Measurements from ENCODE around the gene DEPDC7. TPM values are rescaled to one million over a fixed set of nuclear protein-coding genes. Genes with fewer than 3 reads are reported as not detected.

The DEPDC7 gene
- total and polyA plus RNA-seq, 2 of the 4 experiments (the other 2 are of a cell fraction): 7.4 to 9.7 TPM

DNA sequence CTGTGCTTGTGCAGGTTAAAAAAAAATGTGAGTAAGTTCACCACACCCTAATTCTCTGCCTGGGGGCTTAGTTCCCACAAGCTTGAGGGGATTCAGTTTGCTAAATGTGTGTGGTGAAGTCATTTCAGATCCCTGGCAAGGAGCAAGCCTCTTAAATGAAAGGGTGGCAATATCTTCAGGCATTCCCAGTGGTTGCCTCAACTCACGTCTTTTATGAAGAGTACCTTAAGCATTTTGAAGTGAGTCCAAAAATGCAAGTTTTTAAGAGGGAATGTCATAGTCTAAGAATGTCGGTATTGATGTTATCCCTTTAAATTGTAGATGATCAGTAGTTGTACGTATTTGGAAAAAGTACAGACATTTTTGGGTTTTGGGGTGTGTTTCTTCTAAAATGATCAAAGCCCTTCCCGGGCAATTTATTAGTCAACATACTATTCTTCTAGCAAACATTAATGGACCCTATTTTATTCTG, 28.6 kb downstream of the DEPDC7 start:
- no CpG with 5 or more reads among the region's 4 CpGs for WGBS, 2 experiments (ENCODE audit: extremely low coverage in 2 of 2, insufficient read length in 1 of 2)
- H2BK15ac ChIP-seq (ENCODE audit: low read depth, low read length): no peak overlapping the region
- no peak overlapping the region for H3K9ac ChIP-seq (ENCODE audit: low read depth, low read length)
- H3K18ac ChIP-seq (ENCODE audit: low read depth, low read length): no peak overlapping the region
- no peak overlapping the region for H3K23ac ChIP-seq (ENCODE audit: low read depth, low read length)
- H2AK9ac ChIP-seq (replicated peaks; ENCODE audit: low read depth, low read length, poor library complexity): no peak overlapping the region
- no TSS peak for BruUV-seq (replicated peaks)
- peaks cover 12% of the 10 kb centered on the region for H3K36me3 ChIP-seq (ENCODE audit: control insufficient read depth, insufficient read depth, low read length)
- H3K56ac ChIP-seq (ENCODE audit: extremely low read depth, insufficient read depth, low read length): no peak overlapping the region
- no peaks in the 10 kb centered on the region; the same call in 1 of the 2 replicates for H4K20me1 ChIP-seq (ENCODE audit: insufficient read depth, low read length)
- H2BK5ac ChIP-seq (ENCODE audit: low read depth, low read length, poor library complexity, severe bottlenecking): no peak overlapping the region
- no peak overlapping the region for H4K91ac ChIP-seq (ENCODE audit: insufficient read depth, low read depth, low read length)
- H3K4me1 ChIP-seq (ENCODE audit: control insufficient read depth, insufficient read depth, low read length): peaks cover 8% of the 10 kb centered on the region; the same call in 1 of the 2 replicates
- no peak overlapping the region for H3K27ac ChIP-seq (ENCODE audit: insufficient read depth, low read length)
- no peaks in the 10 kb centered on the region for H3K9me3 ChIP-seq (ENCODE audit: control insufficient read depth, insufficient read depth, low read length)
- H3K14ac ChIP-seq (replicated peaks; ENCODE audit: low read depth, low read length): no peak overlapping the region
- in situ Hi-C loops (cut with MboI; ENCODE audit: low sequenced_read_pairs): no loop called here
- no peak overlapping the region for H3K4me3 ChIP-seq (ENCODE audit: insufficient read depth, low read depth, low read length)
- H4K5ac ChIP-seq (ENCODE audit: low read depth, low read length): no peak overlapping the region
- H2BK20ac ChIP-seq (ENCODE audit: low read depth, low read length): no peak overlapping the region
- no peak overlapping the region for H4K8ac ChIP-seq (ENCODE audit: low read depth in 2 of 2, low read length in 2 of 2)
- intact Hi-C loops (cut with micrococcal nuclease): no loop called here
- ChIA-PET POLR2A (ENCODE audit: unreplicated experiment) (no interaction called here), CTCF (no interaction called here)
- no peak overlapping the region for H2AK5ac ChIP-seq (ENCODE audit: low read depth, low read length)
- peak; percentile 34 for DNase-seq
- H3K9me1 ChIP-seq (ENCODE audit: insufficient read depth, low read length): no peaks in the 10 kb centered on the region
- H2AFZ ChIP-seq (replicated peaks; ENCODE audit: low read length, poor library complexity): no peak overlapping the region
- H3K27me3 ChIP-seq (ENCODE audit: control insufficient read depth, insufficient read depth, low read length): no peaks in the 10 kb centered on the region
- no peak for ATAC-seq (ENCODE audit: low read depth)
- no peak overlapping the region for H2BK120ac ChIP-seq (ENCODE audit: low read depth, low read length)
- TF ChIP-seq CHD1 (IDR thresholded peaks at IDR 0.05; ENCODE audit: low read depth, low read length): no peak
- no peak for TF ChIP-seq POLR2A (IDR thresholded peaks at IDR 0.05; ENCODE audit: low read depth, low read length)
- TF ChIP-seq, protein P1, sequence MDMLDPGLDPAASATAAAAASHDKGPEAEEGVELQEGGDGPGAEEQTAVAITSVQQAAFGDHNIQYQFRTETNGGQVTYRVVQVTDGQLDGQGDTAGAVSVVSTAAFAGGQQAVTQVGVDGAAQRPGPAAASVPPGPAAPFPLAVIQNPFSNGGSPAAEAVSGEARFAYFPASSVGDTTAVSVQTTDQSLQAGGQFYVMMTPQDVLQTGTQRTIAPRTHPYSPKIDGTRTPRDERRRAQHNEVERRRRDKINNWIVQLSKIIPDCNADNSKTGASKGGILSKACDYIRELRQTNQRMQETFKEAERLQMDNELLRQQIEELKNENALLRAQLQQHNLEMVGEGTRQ (IDR thresholded peaks at IDR 0.05; ENCODE audit: low read depth, low read length): no peak
- TF ChIP-seq, protein P2, sequence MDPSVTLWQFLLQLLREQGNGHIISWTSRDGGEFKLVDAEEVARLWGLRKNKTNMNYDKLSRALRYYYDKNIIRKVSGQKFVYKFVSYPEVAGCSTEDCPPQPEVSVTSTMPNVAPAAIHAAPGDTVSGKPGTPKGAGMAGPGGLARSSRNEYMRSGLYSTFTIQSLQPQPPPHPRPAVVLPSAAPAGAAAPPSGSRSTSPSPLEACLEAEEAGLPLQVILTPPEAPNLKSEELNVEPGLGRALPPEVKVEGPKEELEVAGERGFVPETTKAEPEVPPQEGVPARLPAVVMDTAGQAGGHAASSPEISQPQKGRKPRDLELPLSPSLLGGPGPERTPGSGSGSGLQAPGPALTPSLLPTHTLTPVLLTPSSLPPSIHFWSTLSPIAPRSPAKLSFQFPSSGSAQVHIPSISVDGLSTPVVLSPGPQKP (IDR thresholded peaks at IDR 0.05; ENCODE audit: borderline replicate concordance, low read depth, low read length): no peak
- TF ChIP-seq CTCF (conservative IDR thresholded peaks at IDR 0.05; ENCODE audit: low read depth, low read length): no peak
- TF ChIP-seq SMC3 (IDR thresholded peaks at IDR 0.05; ENCODE audit: low read depth, low read length): no peak
- no peak for TF ChIP-seq RAD21 (IDR thresholded peaks at IDR 0.05; ENCODE audit: low read length)
- peaks cover 29 to 53% of the 10 kb centered on the region in 2 experiments for H3K79me1 ChIP-seq (ENCODE audit: low read depth in 1 of 2, low read length in 2 of 2)
- no peak overlapping the region for H3K4me2 ChIP-seq (ENCODE audit: low read depth, low read length)
- dilution Hi-C loops (cut with HindIII; ENCODE audit: low sequenced_read_pairs, unreplicated experiment): no loop called here
- no peak overlapping the region for H3K4ac ChIP-seq (ENCODE audit: low read depth, low read length)

All from IMR-90 (cell line).